Ascending aorta (tissue), 2 donors: ENCODE data around the gene IRF2. TPM values are rescaled to one million over a fixed set of nuclear protein-coding genes. Genes with fewer than 3 reads are reported as not detected.
A peak's percentile ranks its signal among the peaks of the same experiment; 100 is the strongest.

Experiments used
- DNase-seq, 2 donors: peaks; one replicate each; pipeline ENCODE4 v3.0.0-alpha.2; 2019; ENCODE audit warnings: low spot score in 2 of 2
- H3K27ac ChIP-seq, 2 donors: fragments of 200-600 bp; sonication (generic); one replicate each; pipeline ENCODE4 v1.5.1; 2016 to 2017; ENCODE audit warnings: mild to moderate bottlenecking in 1 of 2
- H3K27me3 ChIP-seq: fragments of 200-600 bp; sonication (generic); one replicate; pipeline ENCODE4 v1.5.1; 2017
- H3K36me3 ChIP-seq, 2 donors: fragments of 200-600 bp; sonication (generic); one replicate each; pipeline ENCODE4 v1.5.1; 2016
- H3K4me1 ChIP-seq, 2 donors: fragments of 200-600 bp; sonication (generic); one replicate each; pipeline ENCODE4 v1.5.1; 2016 to 2017; ENCODE audit warnings: mild to moderate bottlenecking in 1 of 2
- H3K4me3 ChIP-seq, 2 donors: fragments of 200-600 bp; sonication (generic); one replicate each; pipeline ENCODE4 v1.5.1; 2016 to 2017; ENCODE audit warnings: mild to moderate bottlenecking in 1 of 2
- H3K9me3 ChIP-seq, 2 donors: fragments of 200-600 bp; sonication (generic); one replicate each; pipeline ENCODE4 v1.5.1; 2016
- CTCF ChIP-seq, 3 experiments: fragments of 200-600 bp in 2 of 3; fragments of 450-650 bp in 1 of 3; sonication (generic) in 2 of 3; IDR thresholded peaks; one replicate each; pipeline ENCODE4 v1.5.1; 2016 to 2019; ENCODE audit warnings: antibody characterized with exemption in 3 of 3, mild to moderate bottlenecking in 1 of 3, moderate library complexity in 1 of 3
- intact Hi-C: fragments of 100-400 bp; cut with DNase I; formaldehyde crosslinking; loops from one replicate; pipeline ENCODE4 v1.15.1; 2023
- total RNA-seq: library from RNA; depleted of rRNA; stranded (reverse); fragments of >200 nt; gene quantifications from one replicate; pipeline ENCODE4 v1.1.0, GENCODE V29; 2016

Gene IRF2
- total RNA-seq, 1 donor from 2014 or later = 39.6 TPM

- Histone ChIP-seq H3K9me3 (no peaks in the 10 kb centered on the region), H3K4me3 (no peak overlapping the region), H3K4me1 (peaks cover 2 to 12% of the 10 kb centered on the region in 2 donors), H3K27ac (no peak overlapping the region), H3K36me3 (peaks cover 51 to 71% of the 10 kb centered on the region in 2 donors), H3K27me3 (no peaks in the 10 kb centered on the region)
- no peak for DNase-seq
- no peak for TF ChIP-seq CTCF (IDR thresholded peaks at IDR 0.05)
- intact Hi-C loops = no loop called here
These were observed 84.1 kb downstream of the IRF2 start for GRCh38 chr4:184389978-184390900.

GRCh38 chr4:184388106-184388505, 86.2 kb downstream of the IRF2 start:
- Histone ChIP-seq H3K27ac (no peak overlapping the region), H3K27me3 (no peaks in the 10 kb centered on the region), H3K4me1 (peaks cover 15 to 28% of the 10 kb centered on the region in 2 donors), H3K36me3 (peaks cover 42 to 59% of the 10 kb centered on the region in 2 donors), H3K9me3 (no peaks in the 10 kb centered on the region), H3K4me3 (no peak overlapping the region)
- no peak for TF ChIP-seq CTCF (IDR thresholded peaks at IDR 0.05)
- no peak for DNase-seq
- intact Hi-C loops = no loop called here

- H3K36me3 ChIP-seq = peaks cover 39 to 51% of the 10 kb centered on the region in 2 donors
- no peak overlapping the region for H3K4me3 ChIP-seq
- no peak for TF ChIP-seq CTCF (IDR thresholded peaks at IDR 0.05)
- H3K27me3 ChIP-seq = no peaks in the 10 kb centered on the region
- intact Hi-C loops = no loop called here
- H3K4me1 ChIP-seq = peaks cover 17 to 28% of the 10 kb centered on the region in 2 donors
- H3K27ac ChIP-seq = no peak overlapping the region
- no peaks in the 10 kb centered on the region for H3K9me3 ChIP-seq
- no peak for DNase-seq
These were observed 87.0 kb downstream of the IRF2 start for GRCh38 chr4:184387351-184387750.

- peaks cover 17 to 28% of the 10 kb centered on the region in 2 donors for H3K4me1 ChIP-seq
- no peaks in the 10 kb centered on the region for H3K9me3 ChIP-seq
- DNase-seq = no peak
- intact Hi-C loops = no loop called here
- no peak for TF ChIP-seq CTCF (IDR thresholded peaks at IDR 0.05)
- H3K27ac ChIP-seq = peak overlapping the region; percentile 55 to 77
- peaks cover 35 to 41% of the 10 kb centered on the region in 2 donors for H3K36me3 ChIP-seq
- H3K27me3 ChIP-seq = no peaks in the 10 kb centered on the region
- no peak overlapping the region for H3K4me3 ChIP-seq
These were observed 88.0 kb downstream of the IRF2 start for GRCh38 chr4:184386271-184386781.

- H3K4me1 ChIP-seq = peaks cover 17 to 28% of the 10 kb centered on the region in 2 donors
- intact Hi-C loops = loop anchor here (2.0 kb wide), 1 partner anchor 15 kb away; no protein-coding TSS in a partner anchor
- H3K9me3 ChIP-seq = no peaks in the 10 kb centered on the region
- H3K36me3 ChIP-seq = peaks cover 33 to 39% of the 10 kb centered on the region in 2 donors
- peak overlapping the region; percentile 55 to 77 for H3K27ac ChIP-seq
- DNase-seq = no peak
- H3K27me3 ChIP-seq = no peaks in the 10 kb centered on the region
- no peak for TF ChIP-seq CTCF (IDR thresholded peaks at IDR 0.05)
- H3K4me3 ChIP-seq = no peak overlapping the region
These were observed 88.6 kb downstream of the IRF2 start for GRCh38 chr4:184385705-184386141.
